WI38 (cell line): Measurements from ENCODE around the gene POLR3K.
A peak's percentile ranks its signal among the peaks of the same experiment; 100 is the strongest.
"Not testable (repeated sequence)": the region's sequence is repeated elsewhere in the genome, so short reads cannot be mapped to it uniquely, and the experiment has no call there.

Experiments
- H3K4me3 ChIP-seq: 2 replicates; pipeline ENCODE4 v1.5.1; 2011; ENCODE audit warnings: low read depth, mild to moderate bottlenecking, control low read depth, low read length
- TF ChIP-seq, protein P1 (sequence below): IDR thresholded peaks from 2 replicates; pipeline ENCODE4 v1.5.1; 2012; ENCODE audit warnings: low read depth, mild to moderate bottlenecking, control low read depth, low read length

The POLR3K gene

DNA sequence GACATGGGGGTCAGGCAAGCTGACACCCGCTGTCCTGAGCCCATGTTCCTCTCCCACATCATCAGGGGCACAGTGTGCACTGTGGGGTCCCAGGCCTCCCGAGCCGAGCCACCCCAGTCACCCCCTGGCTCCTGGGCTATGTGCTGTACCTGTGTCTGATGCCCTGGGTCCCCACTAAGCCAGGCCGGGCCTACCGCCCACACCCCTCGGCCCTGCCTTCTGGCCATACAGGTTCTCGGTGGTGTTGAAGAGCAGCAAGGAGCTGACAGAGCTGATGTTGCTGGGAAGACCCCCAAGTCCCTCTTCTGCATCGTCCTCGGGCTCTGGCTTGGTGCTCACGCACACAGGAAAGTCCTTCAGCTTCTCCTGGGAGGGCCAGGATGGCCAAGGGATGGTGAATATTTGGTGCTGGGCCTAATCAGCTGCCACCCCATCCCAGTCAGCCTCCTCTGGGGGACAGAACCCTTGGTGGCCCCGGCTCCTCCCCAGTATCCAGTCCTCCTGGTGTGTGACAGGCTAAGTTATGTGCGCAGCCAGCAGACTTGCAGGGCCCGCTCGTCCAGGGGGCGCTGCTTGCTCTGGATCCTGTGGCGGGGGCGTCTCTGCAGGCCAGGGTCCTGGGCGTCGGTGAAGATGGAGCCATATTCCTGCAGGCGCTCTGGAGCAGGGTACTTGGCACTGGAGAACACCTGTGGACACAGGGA, 36.2 kb downstream of the POLR3K start:
- H3K4me3 ChIP-seq: not testable (repeated sequence)

DNA sequence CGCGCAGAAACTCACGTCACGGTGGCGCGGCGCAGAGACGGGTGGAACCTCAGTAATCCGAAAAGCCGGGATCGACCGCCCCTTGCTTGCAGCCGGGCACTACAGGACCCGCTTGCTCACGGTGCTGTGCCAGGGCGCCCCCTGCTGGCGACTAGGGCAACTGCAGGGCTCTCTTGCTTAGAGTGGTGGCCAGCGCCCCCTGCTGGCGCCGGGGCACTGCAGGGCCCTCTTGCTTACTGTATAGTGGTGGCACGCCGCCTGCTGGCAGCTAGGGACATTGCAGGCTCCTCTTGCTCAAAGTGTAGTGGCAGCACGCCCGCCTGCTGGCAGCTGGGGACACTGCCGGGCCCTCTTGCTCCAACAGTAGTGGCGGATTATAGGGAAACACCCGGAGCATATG, 42.6 kb downstream of the POLR3K start:
- TF ChIP-seq, protein P1, sequence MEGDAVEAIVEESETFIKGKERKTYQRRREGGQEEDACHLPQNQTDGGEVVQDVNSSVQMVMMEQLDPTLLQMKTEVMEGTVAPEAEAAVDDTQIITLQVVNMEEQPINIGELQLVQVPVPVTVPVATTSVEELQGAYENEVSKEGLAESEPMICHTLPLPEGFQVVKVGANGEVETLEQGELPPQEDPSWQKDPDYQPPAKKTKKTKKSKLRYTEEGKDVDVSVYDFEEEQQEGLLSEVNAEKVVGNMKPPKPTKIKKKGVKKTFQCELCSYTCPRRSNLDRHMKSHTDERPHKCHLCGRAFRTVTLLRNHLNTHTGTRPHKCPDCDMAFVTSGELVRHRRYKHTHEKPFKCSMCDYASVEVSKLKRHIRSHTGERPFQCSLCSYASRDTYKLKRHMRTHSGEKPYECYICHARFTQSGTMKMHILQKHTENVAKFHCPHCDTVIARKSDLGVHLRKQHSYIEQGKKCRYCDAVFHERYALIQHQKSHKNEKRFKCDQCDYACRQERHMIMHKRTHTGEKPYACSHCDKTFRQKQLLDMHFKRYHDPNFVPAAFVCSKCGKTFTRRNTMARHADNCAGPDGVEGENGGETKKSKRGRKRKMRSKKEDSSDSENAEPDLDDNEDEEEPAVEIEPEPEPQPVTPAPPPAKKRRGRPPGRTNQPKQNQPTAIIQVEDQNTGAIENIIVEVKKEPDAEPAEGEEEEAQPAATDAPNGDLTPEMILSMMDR: peak; percentile 30
- not testable (repeated sequence) for H3K4me3 ChIP-seq

DNA sequence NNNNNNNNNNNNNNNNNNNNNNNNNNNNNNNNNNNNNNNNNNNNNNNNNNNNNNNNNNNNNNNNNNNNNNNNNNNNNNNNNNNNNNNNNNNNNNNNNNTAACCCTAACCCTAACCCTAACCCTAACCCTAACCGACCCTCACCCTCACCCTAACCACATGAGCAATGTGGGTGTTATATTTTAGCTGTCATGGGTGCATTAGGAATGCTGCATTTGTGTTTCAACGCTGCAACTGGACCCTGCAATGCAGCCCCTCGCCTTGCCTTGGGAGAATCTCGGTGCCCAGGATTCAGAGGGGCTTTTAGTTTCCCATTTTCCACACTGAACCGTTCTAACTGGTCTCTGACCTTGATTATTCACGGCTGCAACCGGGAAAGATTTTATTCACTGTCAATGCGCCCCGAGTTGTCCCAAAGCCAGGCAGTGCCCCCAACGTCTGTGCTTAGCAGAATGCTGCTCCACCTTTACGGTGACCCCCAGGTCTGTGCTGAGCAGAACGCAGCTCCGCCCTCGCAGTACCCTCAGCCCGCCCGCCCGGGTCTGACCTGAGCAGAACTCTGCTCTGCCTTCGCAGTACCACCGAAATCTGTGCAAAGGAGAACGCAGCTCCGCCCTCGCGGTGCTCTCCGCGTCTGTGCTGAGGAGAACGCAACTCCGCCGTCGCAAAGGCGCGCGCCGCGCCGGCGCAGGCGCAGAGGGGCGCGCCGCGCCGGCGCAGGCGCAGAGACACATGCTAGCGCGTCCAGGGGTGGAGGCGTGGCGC, 43.3 kb downstream of the POLR3K start:
- TF ChIP-seq, protein P1: no peak

More for the DNA sequence above, 43.3 kb downstream of the POLR3K start:
- H3K4me3 ChIP-seq: no peak overlapping the region
